Activated T-helper 17 cell treated with anti-CD3 and anti-CD28 coated beads, Interleukin-2, amount 50 U/mL, for 72 hours (primary cell): ENCODE results near the gene ITM2A. TPM values are rescaled to one million over a fixed set of nuclear protein-coding genes. Genes with fewer than 3 reads are reported as not detected.

Source experiments
- ATAC-seq: fragments of 150-1000 bp; cut with Tn5 transposase; replicated peaks from 2 replicates; pipeline ENCODE4 v1.10.0; 2021; ENCODE audit warnings: mild to moderate bottlenecking, moderate library complexity
- H3K27ac Mint-ChIP-seq: one replicate; pipeline ENCODE4 v1.8.0; 2022; ENCODE audit warnings: mixed read lengths
- H3K27me3 Mint-ChIP-seq: one replicate; pipeline ENCODE4 v1.8.0; 2022; ENCODE audit warnings: mixed read lengths
- H3K36me3 Mint-ChIP-seq: one replicate; pipeline ENCODE4 v1.8.0; 2022; ENCODE audit warnings: low read depth, mild to moderate bottlenecking, mixed read lengths
- H3K4me1 Mint-ChIP-seq: one replicate; pipeline ENCODE4 v1.8.0; 2022; ENCODE audit warnings: mixed read lengths
- H3K4me3 Mint-ChIP-seq: one replicate; pipeline ENCODE4 v1.8.0; 2022; ENCODE audit warnings: mild to moderate bottlenecking, mixed read lengths
- H3K9me3 Mint-ChIP-seq: one replicate; pipeline ENCODE4 v1.8.0; 2022; ENCODE audit warnings: mixed read lengths
- total RNA-seq, 2 donors: library from RNA; stranded (reverse); gene quantifications; one replicate each; pipeline ENCODE4 v1.2.3, GENCODE V29; 2022

Gene ITM2A
- total RNA-seq, 2 donors from 2014 or later: 74.9 to 97.8 TPM

GRCh38 chrX:79365591-79365990 is 1.5 kb downstream of the ITM2A start:
- Mint-ChIP-seq H3K4me1 (peaks cover 12% of the 10 kb centered on the region), H3K4me3 (peak overlapping the region; percentile 90), H3K27me3 (no peaks in the 10 kb centered on the region), H3K36me3 (peaks cover 33% of the 10 kb centered on the region), H3K27ac (peak overlapping the region; percentile 92), H3K9me3 (no peaks in the 10 kb centered on the region)
- no peak for ATAC-seq

DNA sequence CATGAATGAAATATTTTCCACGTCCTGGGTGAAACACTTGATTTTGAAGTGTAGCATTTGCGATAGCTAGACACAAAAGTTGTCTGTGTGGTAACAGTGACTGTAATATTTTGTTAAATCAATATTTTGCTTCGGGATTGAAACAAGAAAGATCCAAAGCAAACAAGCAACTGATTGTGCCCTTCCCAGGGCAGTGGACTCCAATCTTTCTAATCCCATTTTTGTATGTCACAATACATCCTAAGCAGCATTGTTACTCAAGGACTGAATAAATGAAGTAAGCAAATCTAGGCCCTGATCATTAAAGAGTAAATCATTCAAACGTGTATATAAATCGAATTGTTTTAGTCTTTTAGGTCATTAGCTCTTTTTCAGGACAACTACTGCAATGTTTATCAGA is 2.8 kb downstream of the ITM2A start:
- H3K4me3 Mint-ChIP-seq: peak overlapping the region; percentile 85
- H3K36me3 Mint-ChIP-seq: peaks cover 42% of the 10 kb centered on the region

DNA sequence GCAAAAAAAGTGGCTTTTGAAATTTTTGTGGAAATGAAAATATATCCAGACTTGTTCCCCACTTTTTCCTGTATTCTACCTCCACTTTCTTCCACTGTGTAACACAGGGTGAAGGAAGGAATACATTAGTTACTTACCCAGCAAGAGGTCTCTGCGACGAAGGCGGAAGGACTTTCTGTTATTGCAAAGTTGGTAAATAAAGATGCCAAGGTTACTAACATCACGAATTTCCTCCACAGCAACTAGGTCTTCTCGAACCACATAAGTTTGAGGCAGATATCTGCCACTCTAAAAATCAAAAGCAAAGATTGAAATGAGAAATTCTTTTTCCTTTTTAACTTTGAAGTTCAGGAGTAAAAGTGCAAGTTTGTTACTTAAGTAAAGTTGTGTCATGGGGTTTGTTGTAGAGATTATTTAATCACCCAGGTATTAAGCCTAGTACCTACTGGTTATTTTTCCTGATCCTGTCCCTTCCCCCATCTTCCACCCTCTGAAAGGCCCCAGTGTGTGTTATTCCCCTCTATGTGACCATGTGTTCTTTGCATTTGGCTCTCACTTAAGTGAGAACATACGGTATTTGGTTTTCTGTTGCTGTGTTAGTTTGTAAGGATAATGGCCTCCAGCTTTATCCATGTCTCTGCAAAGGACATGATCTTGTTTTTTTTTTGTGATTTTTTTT is 5.8 kb downstream of the ITM2A start:
- H3K4me1 Mint-ChIP-seq: peaks cover 12% of the 10 kb centered on the region
- H3K4me3 Mint-ChIP-seq: peak overlapping the region; percentile 85
- no peaks in the 10 kb centered on the region for H3K27me3 Mint-ChIP-seq
- H3K27ac Mint-ChIP-seq: peak overlapping the region; percentile 73
- H3K9me3 Mint-ChIP-seq: peaks cover 5% of the 10 kb centered on the region
- ATAC-seq: no peak
- peaks cover 59% of the 10 kb centered on the region for H3K36me3 Mint-ChIP-seq

More for the DNA sequence above, 2.8 kb downstream of the ITM2A start:
- H3K27ac Mint-ChIP-seq: peak overlapping the region; percentile 88
- peaks cover 12% of the 10 kb centered on the region for H3K4me1 Mint-ChIP-seq
- ATAC-seq: no peak
- no peaks in the 10 kb centered on the region for H3K9me3 Mint-ChIP-seq
- H3K27me3 Mint-ChIP-seq: no peaks in the 10 kb centered on the region

DNA sequence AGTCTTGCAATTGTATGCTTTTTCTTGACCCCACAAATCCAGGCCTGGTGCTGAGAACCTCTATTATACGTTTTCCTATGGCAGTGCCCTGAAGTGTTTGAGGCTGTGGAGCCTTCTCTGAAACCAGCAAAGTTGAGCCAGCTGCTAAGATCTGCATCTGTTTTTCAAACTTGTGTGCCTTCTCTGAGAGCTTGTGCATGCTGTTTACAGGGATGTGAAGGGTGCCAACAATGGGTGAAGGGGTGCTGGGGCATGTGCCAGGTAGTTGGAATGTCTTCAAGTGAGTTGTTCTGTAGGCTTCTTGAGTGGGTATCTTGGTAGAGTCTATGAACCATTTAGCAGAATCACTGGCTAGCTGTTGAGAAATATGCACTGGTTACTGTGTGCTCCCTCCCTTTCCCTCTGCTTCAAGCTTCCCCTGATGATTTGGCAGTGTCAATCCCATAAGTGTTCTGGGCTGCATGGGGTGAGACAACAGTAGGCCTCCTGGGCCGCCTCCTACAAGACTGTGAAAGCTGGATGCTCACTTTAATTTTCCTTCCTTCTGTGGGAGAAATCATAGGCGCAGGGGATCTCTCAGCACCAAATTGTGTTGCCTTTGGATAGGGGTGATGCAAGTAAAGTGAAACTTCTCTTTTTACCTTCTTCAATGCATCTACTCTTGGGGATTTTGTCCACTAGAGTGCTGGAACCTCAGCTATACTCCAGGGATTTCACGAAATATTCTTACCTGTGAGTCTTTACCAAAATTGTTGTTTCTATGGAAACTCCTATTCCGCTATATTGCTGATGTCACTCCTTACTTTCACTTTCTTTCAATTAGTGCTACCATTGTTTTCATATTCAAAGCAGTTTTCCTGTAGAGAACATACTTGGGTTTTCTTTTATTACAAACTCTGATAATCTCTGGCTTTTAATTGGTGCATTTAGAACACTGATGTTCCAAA is 30.0 kb downstream of the ITM2A start:
- H3K36me3 Mint-ChIP-seq: no peaks in the 10 kb centered on the region

GRCh38 chrX:79330022-79330421 is 37.1 kb downstream of the ITM2A start:
- H3K9me3 Mint-ChIP-seq: no peaks in the 10 kb centered on the region
- no peak overlapping the region for H3K4me3 Mint-ChIP-seq
- no peaks in the 10 kb centered on the region for H3K36me3 Mint-ChIP-seq
- no peaks in the 10 kb centered on the region for H3K27me3 Mint-ChIP-seq
- peaks cover 5% of the 10 kb centered on the region for H3K4me1 Mint-ChIP-seq
- no peak for ATAC-seq
- no peak overlapping the region for H3K27ac Mint-ChIP-seq

More for the DNA sequence above, 30.0 kb downstream of the ITM2A start:
- ATAC-seq: peak; percentile 9
- peak overlapping the region; percentile 26 for H3K27ac Mint-ChIP-seq
- peak overlapping the region; percentile 65 for H3K4me3 Mint-ChIP-seq
- H3K9me3 Mint-ChIP-seq: no peaks in the 10 kb centered on the region
- H3K27me3 Mint-ChIP-seq: no peaks in the 10 kb centered on the region
- peaks cover 6% of the 10 kb centered on the region for H3K4me1 Mint-ChIP-seq

DNA sequence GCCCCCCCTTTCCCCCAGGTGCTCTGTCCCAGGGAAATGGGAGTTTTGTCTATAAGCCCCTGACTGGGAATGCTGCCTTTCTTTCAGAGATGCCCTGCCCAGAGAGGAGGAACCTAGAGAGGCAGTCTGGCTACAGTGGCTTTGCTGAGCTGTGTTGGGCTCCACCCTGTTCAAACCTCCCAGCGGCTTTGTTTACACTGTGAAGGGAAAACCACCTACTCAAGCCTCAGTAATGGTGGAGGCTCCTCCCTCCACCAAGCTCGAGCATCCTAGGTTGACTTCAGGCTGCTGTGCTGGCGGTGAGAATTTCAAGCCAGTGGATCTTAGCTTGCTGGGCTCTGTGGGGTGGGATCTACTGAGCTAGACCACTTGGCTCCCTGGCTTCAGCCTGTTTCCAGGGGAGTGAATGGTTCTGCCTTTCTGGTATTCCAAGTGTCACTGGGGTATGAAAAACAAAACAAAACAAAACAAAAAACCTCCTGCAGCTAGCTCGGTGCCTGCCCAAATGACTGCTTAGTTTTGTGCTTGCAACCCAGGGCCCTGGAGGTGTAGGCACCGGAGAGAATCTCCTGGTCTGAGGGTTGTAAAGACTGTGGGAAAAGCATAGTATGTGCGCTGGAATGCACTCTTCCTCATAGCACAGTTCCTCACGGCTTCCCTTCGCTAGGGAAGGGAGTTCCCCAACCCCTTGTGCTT is 41.7 kb downstream of the ITM2A start:
- H3K4me1 Mint-ChIP-seq: peaks cover 5% of the 10 kb centered on the region
- H3K27me3 Mint-ChIP-seq: no peaks in the 10 kb centered on the region
- H3K4me3 Mint-ChIP-seq: peak overlapping the region; percentile 83
- peak; percentile 76 for ATAC-seq
- peak overlapping the region; percentile 78 for H3K27ac Mint-ChIP-seq
- H3K36me3 Mint-ChIP-seq: no peaks in the 10 kb centered on the region
- H3K9me3 Mint-ChIP-seq: no peaks in the 10 kb centered on the region

Other genes starting within 250 kb of the ITM2A start
- gene GPR174, start 222.6 kb downstream of the ITM2A start, total RNA-seq: 10 to 100 TPM in 1 of 2 donors, 1 to 10 TPM in 1; 8.6 to 21.3 TPM